HepG2 (cell line): Measurements from ENCODE around the gene KCNA1.

ENCODE experiments used
- EZH2 ChIP-seq: conservative IDR thresholded peaks from 2 replicates; pipeline ENCODE4 v1.6.1; 2012; ENCODE audit warnings: mild to moderate bottlenecking, low read depth, low read length, moderate library complexity
- TCF7 ChIP-seq: sonication (generic); IDR thresholded peaks from 2 replicates; pipeline ENCODE4 v1.6.1; 2016; ENCODE audit warnings: antibody characterized with exemption, low read depth
- ZSCAN31 ChIP-seq: sonication (generic); formaldehyde crosslinking; IDR thresholded peaks from 2 replicates; pipeline ENCODE4 v1.5.0; 2020; ENCODE audit warnings: low read depth, mild to moderate bottlenecking, missing genetic modification reagents
- TF ChIP-seq, protein P1 (sequence below): sonication (generic); formaldehyde crosslinking; IDR thresholded peaks from 2 replicates; pipeline ENCODE4 v1.5.0; 2020; ENCODE audit warnings: mild to moderate bottlenecking, missing genetic modification reagents, moderate library complexity

GRCh38 chr12:4960547-4960946, 50.8 kb downstream of the KCNA1 start:
- TF ChIP-seq, protein P1, sequence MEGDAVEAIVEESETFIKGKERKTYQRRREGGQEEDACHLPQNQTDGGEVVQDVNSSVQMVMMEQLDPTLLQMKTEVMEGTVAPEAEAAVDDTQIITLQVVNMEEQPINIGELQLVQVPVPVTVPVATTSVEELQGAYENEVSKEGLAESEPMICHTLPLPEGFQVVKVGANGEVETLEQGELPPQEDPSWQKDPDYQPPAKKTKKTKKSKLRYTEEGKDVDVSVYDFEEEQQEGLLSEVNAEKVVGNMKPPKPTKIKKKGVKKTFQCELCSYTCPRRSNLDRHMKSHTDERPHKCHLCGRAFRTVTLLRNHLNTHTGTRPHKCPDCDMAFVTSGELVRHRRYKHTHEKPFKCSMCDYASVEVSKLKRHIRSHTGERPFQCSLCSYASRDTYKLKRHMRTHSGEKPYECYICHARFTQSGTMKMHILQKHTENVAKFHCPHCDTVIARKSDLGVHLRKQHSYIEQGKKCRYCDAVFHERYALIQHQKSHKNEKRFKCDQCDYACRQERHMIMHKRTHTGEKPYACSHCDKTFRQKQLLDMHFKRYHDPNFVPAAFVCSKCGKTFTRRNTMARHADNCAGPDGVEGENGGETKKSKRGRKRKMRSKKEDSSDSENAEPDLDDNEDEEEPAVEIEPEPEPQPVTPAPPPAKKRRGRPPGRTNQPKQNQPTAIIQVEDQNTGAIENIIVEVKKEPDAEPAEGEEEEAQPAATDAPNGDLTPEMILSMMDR (CRISPR knock-in tag) = no peak
- TF ChIP-seq ZSCAN31 (CRISPR knock-in tag) (no peak), EZH2 (no peak), TCF7 (no peak)
